Natural killer cell (primary cell): Measurements from ENCODE around the gene SARDH. TPM values are rescaled to one million over a fixed set of nuclear protein-coding genes. Genes with fewer than 3 reads are reported as not detected.

Experiments
- ATAC-seq, 3 donors: fragments of 150-1000 bp in 2 of 3; fragments of 200-7000 bp in 1 of 3; cut with Tn5 transposase; 1 replicate in 1 of 3; 2 replicates in 2 of 3; pipeline ENCODE4 v1.10.0; 2021; ENCODE audit warnings: mild to moderate bottlenecking in 2 of 3, moderate library complexity in 2 of 3
- DNase-seq, 2 donors: peaks; one replicate each; pipeline versions ENCODE4 v3.0.0 to v3.0.0-alpha.2; 2013 to 2021; ENCODE audit warnings: mixed read lengths in 1 of 2
- H3K27ac ChIP-seq: one replicate; pipeline ENCODE4 v1.5.1; 2013; ENCODE audit warnings: mild to moderate bottlenecking, low read length
- H3K27me3 ChIP-seq: one replicate; pipeline ENCODE4 v1.6.1; 2013; ENCODE audit warnings: low read length; ENCODE audit not compliant: control insufficient read depth, insufficient read depth
- H3K36me3 ChIP-seq: one replicate; pipeline ENCODE4 v1.6.1; 2013; ENCODE audit warnings: low read length; ENCODE audit not compliant: control insufficient read depth, insufficient read depth
- H3K4me1 ChIP-seq: one replicate; pipeline ENCODE4 v1.6.1; 2013; ENCODE audit warnings: low read length; ENCODE audit not compliant: control insufficient read depth, insufficient read depth
- H3K4me3 ChIP-seq: one replicate; pipeline ENCODE4 v1.5.1; 2013; ENCODE audit warnings: low read length
- H3K9me3 ChIP-seq: one replicate; pipeline ENCODE4 v1.6.1; 2013; ENCODE audit warnings: low read length; ENCODE audit not compliant: control insufficient read depth, insufficient read depth
- H3K27ac Mint-ChIP-seq, 2 donors: one replicate each; pipeline ENCODE4 v1.8.0; 2022; ENCODE audit warnings: mild to moderate bottlenecking in 2 of 2, mixed read lengths in 2 of 2, moderate library complexity in 1 of 2
- H3K27me3 Mint-ChIP-seq, 2 donors: one replicate each; pipeline ENCODE4 v1.8.0; 2022; ENCODE audit warnings: low read depth in 2 of 2, mixed read lengths in 2 of 2
- H3K36me3 Mint-ChIP-seq: one replicate; pipeline ENCODE4 v1.8.0; 2022; ENCODE audit warnings: mixed read lengths
- H3K4me1 Mint-ChIP-seq, 2 donors: one replicate each; pipeline ENCODE4 v1.8.0; 2022; ENCODE audit warnings: mixed read lengths in 2 of 2
- H3K4me3 Mint-ChIP-seq: one replicate; pipeline ENCODE4 v1.8.0; 2022; ENCODE audit warnings: mild to moderate bottlenecking, moderate library complexity, mixed read lengths
- H3K9me3 Mint-ChIP-seq, 2 donors: one replicate each; pipeline ENCODE4 v1.8.0; 2022; ENCODE audit warnings: mixed read lengths in 2 of 2
- CTCF ChIP-seq: fragments of 200-600 bp; IDR thresholded peaks from one replicate; pipeline ENCODE4 v1.8.0; 2022; ENCODE audit warnings: antibody characterized with exemption
- WGBS: methylation state at CpG from one replicate; pipeline ENCODE4 v1.1.7; 2013; ENCODE audit warnings: missing lambda C conversion rate; ENCODE audit not compliant: insufficient coverage; 5-methylcytosine and 5-hydroxymethylcytosine counted together
- intact Hi-C: fragments of 100-400 bp; cut with micrococcal nuclease; formaldehyde crosslinking; loops from one replicate; pipeline ENCODE4 v1.14.2; 2022
- total RNA-seq, 4 donors: library from RNA; stranded (reverse); fragments of 120-200 nt in 1 of 4; gene quantifications; one replicate each; pipeline versions ENCODE4 v1.2.3 to v1.2.4, GENCODE V29; 2013 to 2022

The SARDH gene
- total RNA-seq, 3 donors from 2014 or later (not counting 1 experiment from before 2014, with no cell fraction given), result 2.2 to 6.8 (median 4.1) TPM

DNA sequence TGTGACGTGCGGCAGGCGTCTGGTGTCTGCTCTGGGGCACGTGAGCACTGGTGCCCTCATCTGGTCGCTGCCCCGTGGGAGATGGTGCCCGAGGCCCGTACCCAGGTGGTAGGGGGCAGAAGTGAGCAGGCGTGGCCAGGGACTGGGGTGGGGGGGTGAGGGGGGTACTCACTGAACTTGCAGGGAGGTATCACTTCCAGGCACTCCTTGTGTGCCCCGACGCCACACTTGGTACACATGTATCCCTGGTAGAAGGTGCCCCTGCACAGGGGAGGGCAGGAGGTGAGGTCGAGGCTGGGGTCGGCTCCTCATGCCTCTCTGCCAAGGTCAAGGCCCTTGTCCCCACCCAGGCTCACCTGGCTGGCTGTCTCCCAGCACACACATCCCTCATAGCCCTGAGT, 45.2 kb upstream of the SARDH start:
- no peak for TF ChIP-seq CTCF
- Mint-ChIP-seq H3K9me3 (no peaks in the 10 kb centered on the region), H3K27ac (no peak overlapping the region), H3K4me1 (no peaks in the 10 kb centered on the region), H3K4me3 (no peak overlapping the region), H3K36me3 (no peaks in the 10 kb centered on the region), H3K27me3 (no peaks in the 10 kb centered on the region)
- DNase-seq (no peak), ATAC-seq (no peak)
- 76% methylated on average over 13 of the region's 13 CpGs for WGBS
- Histone ChIP-seq H3K4me1 (peaks cover 42% of the 10 kb centered on the region), H3K9me3 (no peaks in the 10 kb centered on the region), H3K4me3 (no peak overlapping the region), H3K27ac (no peak overlapping the region), H3K27me3 (no peaks in the 10 kb centered on the region), H3K36me3 (no peaks in the 10 kb centered on the region)
- intact Hi-C loops, result no loop called here

DNA sequence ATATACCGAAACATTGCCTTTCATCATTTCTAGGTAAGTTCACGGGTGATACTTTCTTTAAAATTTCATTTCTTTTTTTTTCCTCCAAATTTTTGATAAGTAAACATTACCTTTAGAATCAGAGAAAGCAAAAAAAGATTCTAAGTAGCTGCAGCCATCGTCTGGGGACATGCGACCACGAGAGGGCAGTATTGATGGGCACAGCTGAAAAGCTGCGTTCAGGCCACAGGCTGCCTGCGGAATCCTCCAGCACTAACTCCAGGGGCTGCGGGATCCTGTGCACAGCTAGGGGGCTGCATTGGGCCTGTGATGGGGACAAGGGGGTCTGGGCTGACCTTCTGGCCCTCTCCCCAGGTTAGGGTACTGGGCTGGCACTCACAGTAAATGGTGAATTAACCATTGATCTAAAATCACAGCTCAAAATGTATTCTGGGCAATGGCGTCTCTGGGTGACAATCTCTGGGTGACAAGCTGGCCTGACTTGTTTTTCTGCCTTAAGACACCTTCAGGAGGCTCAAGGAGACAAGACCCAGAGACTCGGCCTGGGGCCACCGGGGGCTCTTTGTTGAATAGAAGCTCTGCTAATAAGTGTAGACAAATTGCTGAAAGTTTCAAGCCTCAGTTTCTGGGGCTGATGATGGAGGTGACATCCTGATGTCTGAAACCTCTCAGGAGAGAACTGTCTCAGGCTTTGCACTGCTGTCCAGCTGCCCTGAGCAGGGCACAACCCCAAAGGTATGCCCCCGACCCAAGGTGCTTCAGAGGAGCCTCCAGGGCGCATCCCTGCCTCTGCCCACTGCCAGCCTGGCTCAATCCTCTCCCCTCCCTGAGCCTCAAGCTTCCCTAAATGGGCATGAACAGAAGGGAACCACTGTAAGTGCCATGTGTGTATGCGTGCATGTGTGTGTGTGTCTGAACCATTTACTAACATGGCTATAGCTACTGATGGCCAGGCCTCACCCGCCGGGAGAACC, 44.3 kb upstream of the SARDH start:
- no peak overlapping the region for H3K4me3 Mint-ChIP-seq
- intact Hi-C loops, result no loop called here
- H3K9me3 Mint-ChIP-seq, result no peaks in the 10 kb centered on the region
- TF ChIP-seq CTCF, result peak; percentile 59
- no peaks in the 10 kb centered on the region for H3K27me3 ChIP-seq
- ATAC-seq, result peak; percentile 45 to 77 (median 68)
- H3K36me3 ChIP-seq, result no peaks in the 10 kb centered on the region
- no peaks in the 10 kb centered on the region for H3K9me3 ChIP-seq
- DNase-seq, result peak; percentile 51 to 82
- H3K36me3 Mint-ChIP-seq, result no peaks in the 10 kb centered on the region
- no peak overlapping the region for H3K4me3 ChIP-seq
- H3K27ac ChIP-seq, result no peak overlapping the region
- no peaks in the 10 kb centered on the region for H3K4me1 Mint-ChIP-seq
- WGBS, result 53% methylated on average over 16 of the region's 16 CpGs
- no peaks in the 10 kb centered on the region for H3K27me3 Mint-ChIP-seq
- no peak overlapping the region for H3K27ac Mint-ChIP-seq
- H3K4me1 ChIP-seq, result peaks cover 35% of the 10 kb centered on the region

DNA sequence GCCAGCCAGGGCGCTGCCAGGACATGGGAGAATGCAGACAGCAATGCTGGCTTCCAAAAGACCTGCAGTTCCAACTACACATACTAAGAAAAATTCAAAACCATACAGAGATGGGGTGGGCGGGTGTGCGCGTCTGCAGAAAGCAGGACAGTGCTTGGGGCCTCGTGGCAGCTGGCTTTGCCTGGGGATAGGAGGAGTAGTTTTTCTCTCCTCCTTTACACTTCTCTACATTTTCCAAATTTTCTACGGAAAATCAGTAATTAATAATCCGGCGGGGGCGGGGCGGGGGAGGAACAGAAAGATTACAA, 43.6 kb upstream of the SARDH start:
- intact Hi-C loops, result no loop called here
- ATAC-seq, result no peak
- H3K4me3 Mint-ChIP-seq, result no peak overlapping the region
- no peaks in the 10 kb centered on the region for H3K36me3 Mint-ChIP-seq
- Histone ChIP-seq H3K27me3 (no peaks in the 10 kb centered on the region), H3K4me3 (no peak overlapping the region), H3K27ac (no peak overlapping the region), H3K9me3 (no peaks in the 10 kb centered on the region), H3K36me3 (no peaks in the 10 kb centered on the region), H3K4me1 (peaks cover 28% of the 10 kb centered on the region)
- 93% methylated on average over 6 of the region's 10 CpGs for WGBS
- H3K27ac Mint-ChIP-seq, result no peak overlapping the region
- no peak for TF ChIP-seq CTCF
- no peak for DNase-seq
- no peaks in the 10 kb centered on the region for H3K4me1 Mint-ChIP-seq
- no peaks in the 10 kb centered on the region for H3K27me3 Mint-ChIP-seq
- H3K9me3 Mint-ChIP-seq, result no peaks in the 10 kb centered on the region
